DND-41 (cell line): ENCODE data around the gene NR6A1.

Experiments used
- ATAC-seq: fragments of 200-7000 bp; cut with Tn5 transposase; 3 replicates; pipeline ENCODE4 v1.9.1; 2021; ENCODE audit warnings: low read depth; ENCODE audit not compliant: insufficient read depth
- DNase-seq: peaks from one replicate; pipeline ENCODE4 v3.0.0-alpha.2; 2020
- H2AFZ ChIP-seq: 2 replicates; pipeline ENCODE4 v1.6.0; 2012; ENCODE audit warnings: low read depth, low read length
- H3K27ac ChIP-seq: 2 replicates; pipeline ENCODE4 v1.5.1; 2012; ENCODE audit warnings: low read length, inconsistent platforms
- H3K27me3 ChIP-seq: fragments of 200-600 bp; sonication (generic); 2 replicates; pipeline ENCODE4 v1.6.0; 2012; ENCODE audit warnings: low read length, mild to moderate bottlenecking, inconsistent platforms; ENCODE audit not compliant: insufficient read depth, poor library complexity
- H3K36me3 ChIP-seq: 2 replicates; pipeline ENCODE4 v1.5.1; 2012; ENCODE audit warnings: low read length, inconsistent platforms; ENCODE audit not compliant: insufficient read depth
- H3K4me1 ChIP-seq: 2 replicates; pipeline ENCODE4 v1.5.1; 2012; ENCODE audit warnings: mild to moderate bottlenecking, low read length; ENCODE audit not compliant: insufficient read depth
- H3K4me2 ChIP-seq: 2 replicates; pipeline ENCODE4 v1.6.0; 2012; ENCODE audit warnings: mild to moderate bottlenecking, moderate library complexity, low read length, inconsistent platforms; ENCODE audit not compliant: insufficient read depth
- H3K4me3 ChIP-seq, 2 experiments: fragments of 200-600 bp in 1 of 2; shearing (Covaris generic) in 1 of 2; 2 replicates each; pipeline ENCODE4 v1.5.1; 2012 to 2016; ENCODE audit warnings: inconsistent platforms in 2 of 2, low read length in 2 of 2, mild to moderate bottlenecking in 2 of 2, low read depth in 1 of 2, moderate library complexity in 1 of 2
- H3K79me2 ChIP-seq: 2 replicates; pipeline ENCODE4 v1.6.0; 2012; ENCODE audit warnings: low read length, inconsistent platforms; ENCODE audit not compliant: insufficient read depth
- H3K9ac ChIP-seq: 2 replicates; pipeline ENCODE4 v1.6.0; 2012; ENCODE audit warnings: low read depth, mild to moderate bottlenecking, inconsistent platforms, low read length, moderate library complexity
- H3K9me3 ChIP-seq: 2 replicates; pipeline ENCODE4 v1.5.1; 2012; ENCODE audit warnings: low read length, moderate library complexity, mild to moderate bottlenecking, inconsistent platforms; ENCODE audit not compliant: insufficient read depth, severe bottlenecking
- H4K20me1 ChIP-seq: 2 replicates; pipeline ENCODE4 v1.6.0; 2012; ENCODE audit warnings: low read length; ENCODE audit not compliant: insufficient read depth
- CTCF ChIP-seq: IDR thresholded peaks from 2 replicates; pipeline ENCODE4 v1.5.1; 2012; ENCODE audit warnings: borderline replicate concordance, low read length, moderate library complexity, mild to moderate bottlenecking; ENCODE audit not compliant: poor library complexity, severe bottlenecking; ENCODE audit errors: extremely low read depth
- EZH2 ChIP-seq: IDR thresholded peaks from 3 replicates; pipeline ENCODE4 v1.6.1; 2012; ENCODE audit warnings: borderline replicate concordance, low read depth, mild to moderate bottlenecking, moderate library complexity, low read length, inconsistent platforms; ENCODE audit not compliant: severe bottlenecking

NR6A1 gene

GRCh38 chr9:124562328-124562727, 208.8 kb downstream of the NR6A1 start:
- DNase-seq: no peak
- TF ChIP-seq EZH2: no peak

GRCh38 chr9:124559871-124560270, 211.2 kb downstream of the NR6A1 start:
- H3K27me3 ChIP-seq: no peaks in the 10 kb centered on the region
- no peak overlapping the region for H3K4me3 ChIP-seq
- ATAC-seq (no peak), DNase-seq (no peak)
- H3K27ac ChIP-seq: no peak overlapping the region
- H3K36me3 ChIP-seq: no peaks in the 10 kb centered on the region
- H3K4me1 ChIP-seq: no peaks in the 10 kb centered on the region
- H4K20me1 ChIP-seq: no peaks in the 10 kb centered on the region
- no peak overlapping the region for H3K9ac ChIP-seq
- no peaks in the 10 kb centered on the region for H3K79me2 ChIP-seq
- no peak overlapping the region for H2AFZ ChIP-seq
- H3K9me3 ChIP-seq: no peaks in the 10 kb centered on the region
- H3K4me2 ChIP-seq: no peak overlapping the region
- TF ChIP-seq EZH2: no peak
- TF ChIP-seq CTCF: no peak

More at GRCh38 chr9:124562328-124562727, 208.8 kb downstream of the NR6A1 start:
- Histone ChIP-seq H4K20me1 (no peaks in the 10 kb centered on the region), H3K36me3 (no peaks in the 10 kb centered on the region), H3K9me3 (no peaks in the 10 kb centered on the region), H3K4me2 (no peak overlapping the region), H3K27ac (no peak overlapping the region), H2AFZ (no peak overlapping the region), H3K4me3 (no peak overlapping the region), H3K79me2 (no peaks in the 10 kb centered on the region), H3K4me1 (no peaks in the 10 kb centered on the region), H3K27me3 (no peaks in the 10 kb centered on the region), H3K9ac (no peak overlapping the region)
- ATAC-seq: no peak

- no peak overlapping the region for H3K4me3 ChIP-seq
- H3K79me2 ChIP-seq: no peaks in the 10 kb centered on the region
- H3K4me1 ChIP-seq: no peaks in the 10 kb centered on the region
- H3K27ac ChIP-seq: no peak overlapping the region
- no peaks in the 10 kb centered on the region for H3K27me3 ChIP-seq
- H4K20me1 ChIP-seq: no peaks in the 10 kb centered on the region
- DNase-seq: no peak
- no peak overlapping the region for H3K4me2 ChIP-seq
- TF ChIP-seq CTCF (no peak), EZH2 (no peak)
- no peak for ATAC-seq
- H3K9me3 ChIP-seq: no peaks in the 10 kb centered on the region
- no peak overlapping the region for H2AFZ ChIP-seq
- H3K36me3 ChIP-seq: no peaks in the 10 kb centered on the region
- H3K9ac ChIP-seq: no peak overlapping the region
Observed at GRCh38 chr9:124558777-124559470, 212.2 kb downstream of the NR6A1 start.

GRCh38 chr9:124557895-124558294, 213.2 kb downstream of the NR6A1 start:
- no peak overlapping the region for H3K4me2 ChIP-seq
- DNase-seq: no peak
- H4K20me1 ChIP-seq: no peaks in the 10 kb centered on the region
- no peak overlapping the region for H3K9ac ChIP-seq
- H3K27ac ChIP-seq: no peak overlapping the region
- no peaks in the 10 kb centered on the region for H3K4me1 ChIP-seq
- no peaks in the 10 kb centered on the region for H3K9me3 ChIP-seq
- H3K79me2 ChIP-seq: no peaks in the 10 kb centered on the region
- no peaks in the 10 kb centered on the region for H3K36me3 ChIP-seq
- no peak overlapping the region for H3K4me3 ChIP-seq
- no peak for ATAC-seq
- no peak overlapping the region for H2AFZ ChIP-seq
- no peak for TF ChIP-seq EZH2
- TF ChIP-seq CTCF: no peak
- no peaks in the 10 kb centered on the region for H3K27me3 ChIP-seq
